ENCODE data around the gene LMO7. TPM values are rescaled to one million over a fixed set of nuclear protein-coding genes. Genes with fewer than 3 reads are reported as not detected.

LMO7 gene
- total RNA-seq, 1 donor from 2014 or later, result 176 TPM

GRCh38 chr13:75881109-75881775 lies 245.1 kb downstream of the LMO7 start:
- no peak for DNase-seq (ENCODE audit: low spot score in 2 of 2)
- Histone ChIP-seq H3K9me3 (no peaks in the 10 kb centered on the region), H3K4me1 (no peaks in the 10 kb centered on the region), H3K27ac (no peak overlapping the region), H3K36me3 (no peaks in the 10 kb centered on the region), H3K27me3 (no peaks in the 10 kb centered on the region), H3K4me3 (no peak overlapping the region)
- TF ChIP-seq CTCF (IDR thresholded peaks at IDR 0.05), result no peak
- intact Hi-C loops (cut with DNase I), result no loop called here

GRCh38 chr13:75882261-75882660 lies 246.1 kb downstream of the LMO7 start:
- no peak for TF ChIP-seq CTCF (IDR thresholded peaks at IDR 0.05)
- no peaks in the 10 kb centered on the region for H3K27me3 ChIP-seq
- DNase-seq (ENCODE audit: low spot score in 2 of 2), result no peak
- H3K36me3 ChIP-seq, result no peaks in the 10 kb centered on the region
- intact Hi-C loops (cut with DNase I), result no loop called here
- no peaks in the 10 kb centered on the region for H3K4me1 ChIP-seq
- no peak overlapping the region for H3K27ac ChIP-seq
- no peak overlapping the region for H3K4me3 ChIP-seq
- H3K9me3 ChIP-seq, result no peaks in the 10 kb centered on the region

GRCh38 chr13:75889427-75889826 lies 253.3 kb downstream of the LMO7 start:
- no peaks in the 10 kb centered on the region for H3K9me3 ChIP-seq
- no peaks in the 10 kb centered on the region for H3K4me1 ChIP-seq
- no peak for TF ChIP-seq CTCF (IDR thresholded peaks at IDR 0.05)
- H3K4me3 ChIP-seq, result no peak overlapping the region
- no peaks in the 10 kb centered on the region for H3K27me3 ChIP-seq
- H3K36me3 ChIP-seq, result no peaks in the 10 kb centered on the region
- intact Hi-C loops (cut with DNase I), result no loop called here
- no peak overlapping the region for H3K27ac ChIP-seq
- DNase-seq (ENCODE audit: low spot score in 2 of 2), result no peak

GRCh38 chr13:75895168-75895567 lies 259.0 kb downstream of the LMO7 start:
- Histone ChIP-seq H3K4me3 (no peak overlapping the region), H3K27ac (no peak overlapping the region), H3K27me3 (no peaks in the 10 kb centered on the region), H3K9me3 (no peaks in the 10 kb centered on the region), H3K36me3 (no peaks in the 10 kb centered on the region), H3K4me1 (no peaks in the 10 kb centered on the region)
- no peak for DNase-seq (ENCODE audit: low spot score in 2 of 2)
- TF ChIP-seq CTCF (IDR thresholded peaks at IDR 0.05), result no peak
- intact Hi-C loops (cut with DNase I), result no loop called here

- TF ChIP-seq CTCF (IDR thresholded peaks at IDR 0.05), result no peak
- Histone ChIP-seq H3K9me3 (no peaks in the 10 kb centered on the region), H3K4me3 (no peak overlapping the region), H3K4me1 (no peaks in the 10 kb centered on the region), H3K27me3 (no peaks in the 10 kb centered on the region), H3K27ac (no peak overlapping the region), H3K36me3 (no peaks in the 10 kb centered on the region)
- intact Hi-C loops (cut with DNase I), result no loop called here
- no peak for DNase-seq (ENCODE audit: low spot score in 2 of 2)
These were observed 260.1 kb downstream of the LMO7 start for GRCh38 chr13:75896271-75896670.

- no peaks in the 10 kb centered on the region for H3K9me3 ChIP-seq
- intact Hi-C loops (cut with DNase I), result no loop called here
- H3K27me3 ChIP-seq, result no peaks in the 10 kb centered on the region
- H3K27ac ChIP-seq, result no peak overlapping the region
- no peak for DNase-seq (ENCODE audit: low spot score in 2 of 2)
- H3K4me3 ChIP-seq, result no peak overlapping the region
- H3K36me3 ChIP-seq, result no peaks in the 10 kb centered on the region
- peaks cover 5 to 6% of the 10 kb centered on the region in 2 donors for H3K4me1 ChIP-seq
- no peak for TF ChIP-seq CTCF (IDR thresholded peaks at IDR 0.05)
These were observed 261.3 kb downstream of the LMO7 start for GRCh38 chr13:75897386-75897785.
